Urinary bladder (tissue), 4 donors: ENCODE data around the gene ADAMTS5. TPM values are rescaled to one million over a fixed set of nuclear protein-coding genes. Genes with fewer than 3 reads are reported as not detected.

Experiments used
- DNase-seq: peaks from one replicate; pipeline ENCODE4 v3.0.0-alpha.2; 2015; ENCODE audit errors: extremely low spot score
- H3K27ac ChIP-seq: one replicate; pipeline ENCODE4 v1.5.1; 2013; ENCODE audit warnings: low read depth, mild to moderate bottlenecking, moderate library complexity
- H3K36me3 ChIP-seq: one replicate; pipeline ENCODE4 v1.6.1; 2013; ENCODE audit warnings: mild to moderate bottlenecking, moderate library complexity; ENCODE audit not compliant: insufficient read depth
- H3K4me1 ChIP-seq: one replicate; pipeline ENCODE4 v1.6.1; 2013; ENCODE audit warnings: mild to moderate bottlenecking, moderate library complexity; ENCODE audit not compliant: insufficient read depth
- H3K4me3 ChIP-seq: one replicate; pipeline ENCODE4 v1.5.1; 2013; ENCODE audit warnings: low read depth, low read length
- WGBS: extraction: QIAGEN DNeasy Blood & Tissue Kit; methylation state at CpG from one replicate; pipeline ENCODE4 v1.1.7; 2013; 5-methylcytosine and 5-hydroxymethylcytosine counted together
- polyA plus RNA-seq: library from polyadenylated mRNA; stranded (reverse); fragments of 200-250 nt; gene quantifications from one replicate; pipeline ENCODE4 v1.2.3, GENCODE V29; 2013
- total RNA-seq: library from RNA; depleted of rRNA; stranded (reverse); fragments of >200 nt; gene quantifications from one replicate; pipeline ENCODE4 v1.2.3, GENCODE V29; 2014
- donor health status: healthy with polysubstance abuse.
- donor health status: healthy.

The ADAMTS5 gene
- total and polyA plus RNA-seq, 2 donors: 8.7 to 59.2 TPM

- Histone ChIP-seq H3K36me3 (no peaks in the 10 kb centered on the region), H3K27ac (no peak overlapping the region), H3K4me3 (no peak overlapping the region), H3K4me1 (no peaks in the 10 kb centered on the region)
- DNase-seq: no peak
- 20% methylated on average over 2 of the region's 2 CpGs for WGBS
Measured at GRCh38 chr21:26939601-26940111, 27.2 kb downstream of the ADAMTS5 start.

- H3K4me1 ChIP-seq: no peaks in the 10 kb centered on the region
Measured at GRCh38 chr21:26936641-26937040, 30.2 kb downstream of the ADAMTS5 start.

GRCh38 chr21:26935977-26936376 is 30.9 kb downstream of the ADAMTS5 start:
- Histone ChIP-seq H3K27ac (no peak overlapping the region), H3K4me3 (no peak overlapping the region), H3K4me1 (no peaks in the 10 kb centered on the region), H3K36me3 (no peaks in the 10 kb centered on the region)
- DNase-seq: no peak

More at GRCh38 chr21:26936641-26937040, 30.2 kb downstream of the ADAMTS5 start:
- 20% methylated on average over 5 of the region's 5 CpGs for WGBS
- Histone ChIP-seq H3K36me3 (no peaks in the 10 kb centered on the region), H3K27ac (no peak overlapping the region), H3K4me3 (no peak overlapping the region)
- no peak for DNase-seq

- Histone ChIP-seq H3K27ac (no peak overlapping the region), H3K36me3 (no peaks in the 10 kb centered on the region), H3K4me1 (no peaks in the 10 kb centered on the region), H3K4me3 (no peak overlapping the region)
- WGBS: 95% methylated on average over 11 of the region's 11 CpGs
- DNase-seq: no peak
Measured at GRCh38 chr21:26934383-26934782, 32.5 kb downstream of the ADAMTS5 start.

- Histone ChIP-seq H3K36me3 (no peaks in the 10 kb centered on the region), H3K4me1 (no peaks in the 10 kb centered on the region), H3K4me3 (no peak overlapping the region), H3K27ac (no peak overlapping the region)
- DNase-seq: no peak
- 31% methylated on average over 4 of the region's 4 CpGs for WGBS
Measured at GRCh38 chr21:26933448-26933847, 33.4 kb downstream of the ADAMTS5 start.

GRCh38 chr21:26925636-26926035 is 41.3 kb downstream of the ADAMTS5 start:
- no peak for DNase-seq
- H3K4me1 ChIP-seq: no peaks in the 10 kb centered on the region
- H3K27ac ChIP-seq: no peak overlapping the region
- 85% methylated on average over 4 of the region's 4 CpGs for WGBS
- no peaks in the 10 kb centered on the region for H3K36me3 ChIP-seq
- no peak overlapping the region for H3K4me3 ChIP-seq

GRCh38 chr21:26925122-26925521 is 41.8 kb downstream of the ADAMTS5 start:
- no peak for DNase-seq
- Histone ChIP-seq H3K4me1 (no peaks in the 10 kb centered on the region), H3K36me3 (no peaks in the 10 kb centered on the region), H3K4me3 (no peak overlapping the region), H3K27ac (no peak overlapping the region)
- WGBS: 79% methylated on average over 2 of the region's 2 CpGs

- Histone ChIP-seq H3K4me1 (no peaks in the 10 kb centered on the region), H3K27ac (no peak overlapping the region), H3K36me3 (no peaks in the 10 kb centered on the region), H3K4me3 (no peak overlapping the region)
- 96% methylated on average over 10 of the region's 10 CpGs for WGBS
- no peak for DNase-seq
Measured at GRCh38 chr21:26923986-26924385, 42.9 kb downstream of the ADAMTS5 start.

- no peaks in the 10 kb centered on the region for H3K4me1 ChIP-seq
- no peak overlapping the region for H3K4me3 ChIP-seq
- H3K36me3 ChIP-seq: no peaks in the 10 kb centered on the region
- no peak for DNase-seq
- H3K27ac ChIP-seq: no peak overlapping the region
Measured at GRCh38 chr21:26920055-26920454, 46.8 kb downstream of the ADAMTS5 start.

GRCh38 chr21:26918323-26919079 is 48.4 kb downstream of the ADAMTS5 start:
- no peaks in the 10 kb centered on the region for H3K36me3 ChIP-seq
- no peak overlapping the region for H3K27ac ChIP-seq
- H3K4me1 ChIP-seq: no peaks in the 10 kb centered on the region
- no peak for DNase-seq
- WGBS: 57% methylated on average over 8 of the region's 8 CpGs
- no peak overlapping the region for H3K4me3 ChIP-seq

GRCh38 chr21:26916799-26917198 is 50.1 kb downstream of the ADAMTS5 start:
- Histone ChIP-seq H3K4me3 (no peak overlapping the region), H3K36me3 (no peaks in the 10 kb centered on the region), H3K27ac (no peak overlapping the region), H3K4me1 (no peaks in the 10 kb centered on the region)
- no peak for DNase-seq
- WGBS: 96% methylated on average over 2 of the region's 2 CpGs

- no peak overlapping the region for H3K27ac ChIP-seq
- H3K4me1 ChIP-seq: no peaks in the 10 kb centered on the region
- DNase-seq: no peak
- no peak overlapping the region for H3K4me3 ChIP-seq
- no peaks in the 10 kb centered on the region for H3K36me3 ChIP-seq
Measured at GRCh38 chr21:26914557-26914956, 52.3 kb downstream of the ADAMTS5 start.

- no peak overlapping the region for H3K4me3 ChIP-seq
- no peak overlapping the region for H3K27ac ChIP-seq
- no peak for DNase-seq
- WGBS: 53% methylated on average over 1 of the region's 1 CpG
- no peaks in the 10 kb centered on the region for H3K4me1 ChIP-seq
- no peaks in the 10 kb centered on the region for H3K36me3 ChIP-seq
Measured at GRCh38 chr21:26912466-26912865, 54.4 kb downstream of the ADAMTS5 start.

GRCh38 chr21:26909972-26910371 is 56.9 kb downstream of the ADAMTS5 start:
- Histone ChIP-seq H3K27ac (no peak overlapping the region), H3K4me1 (no peaks in the 10 kb centered on the region), H3K36me3 (no peaks in the 10 kb centered on the region), H3K4me3 (no peak overlapping the region)
- DNase-seq: no peak
- WGBS: 91% methylated on average over 3 of the region's 3 CpGs
